ENCODE results near the gene DDHD1.

- TF ChIP-seq CTCF (optimal IDR thresholded peaks at IDR 0.05 in 1 of 3, IDR thresholded peaks at IDR 0.05 in 1 of 3, conservative IDR thresholded peaks at IDR 0.05 in 1 of 3; ENCODE audit: extremely low read depth in 1 of 3, insufficient read depth in 2 of 3, low read length in 3 of 3) (no peak), EZH2 (IDR thresholded peaks at IDR 0.05; ENCODE audit: low read length) (no peak)
These were observed 132.8 kb downstream of the DDHD1 start for GRCh38 chr14:53020193-53020932.
